Right lobe of liver (tissue), 4 donors: ENCODE results near the gene SLC37A2.

Experiments used
- CTCF ChIP-seq, 4 donors: fragments of 200-600 bp in 3 of 4; fragments of 450-650 bp in 1 of 4; IDR thresholded peaks; one replicate each; pipeline versions ENCODE4 v1.5.1 to v1.8.0; 2016 to 2022; ENCODE audit warnings: antibody characterized with exemption in 4 of 4, mild to moderate bottlenecking in 2 of 4
- POLR2A ChIP-seq: fragments of 450-650 bp; IDR thresholded peaks from one replicate; pipeline ENCODE4 v1.6.1; 2017; ENCODE audit warnings: antibody characterized with exemption, mild to moderate bottlenecking
- donor health status: DM: no; HTN: no; CAD: no.
- donor health status: DM: no; HTN: no; CAD: no.
- donor health status: DM: no; HTN: yes; CAD: no.

GRCh38 chr11:125132071-125132470 lies 69.0 kb downstream of the SLC37A2 start:
- no peak for TF ChIP-seq CTCF (IDR thresholded peaks at IDR 0.05)
- TF ChIP-seq POLR2A: no peak
